Spleen (tissue), 11 donors: ENCODE results near the gene BRD4. TPM values are rescaled to one million over a fixed set of nuclear protein-coding genes. Genes with fewer than 3 reads are reported as not detected.

Experiments used
- DNase-seq: peaks from one replicate; pipeline ENCODE4 v3.0.0-alpha.2; 2020
- H3K27ac ChIP-seq, 8 donors: fragments of 200-600 bp; sonication (generic) in 7 of 8; 1 replicate in 4 of 8; 2 replicates in 4 of 8; pipeline versions ENCODE4 v1.5.0 to v1.8.0; 2016 to 2021; ENCODE audit warnings: inconsistent platforms in 4 of 8, mild to moderate bottlenecking in 4 of 8, moderate library complexity in 1 of 8
- H3K27me3 ChIP-seq, 7 donors: fragments of 200-600 bp; sonication (generic) in 6 of 7; replicated peaks in 1 of 7; 1 replicate in 4 of 7; 2 replicates in 3 of 7; pipeline versions ENCODE4 v1.5.0 to v1.8.0; 2016 to 2021; ENCODE audit warnings: inconsistent platforms in 3 of 7, mild to moderate bottlenecking in 1 of 7
- H3K36me3 ChIP-seq, 6 donors: fragments of 200-600 bp; sonication (generic) in 5 of 6; 1 replicate in 4 of 6; 2 replicates in 2 of 6; pipeline versions ENCODE4 v1.5.0 to v1.8.0; 2016 to 2021; ENCODE audit warnings: inconsistent platforms in 2 of 6
- H3K4me1 ChIP-seq, 6 donors: fragments of 200-600 bp; sonication (generic) in 5 of 6; 1 replicate in 3 of 6; 2 replicates in 3 of 6; pipeline versions ENCODE4 v1.5.0 to v1.8.0; 2016 to 2021; ENCODE audit warnings: inconsistent platforms in 3 of 6
- H3K4me3 ChIP-seq, 8 donors: fragments of 200-600 bp; sonication (generic) in 7 of 8; 1 replicate in 4 of 8; 2 replicates in 4 of 8; pipeline versions ENCODE4 v1.5.0 to v1.8.0; 2016 to 2021; ENCODE audit warnings: inconsistent platforms in 4 of 8, mild to moderate bottlenecking in 4 of 8, moderate library complexity in 2 of 8
- H3K9me3 ChIP-seq, 8 donors: fragments of 200-600 bp; sonication (generic) in 7 of 8; 1 replicate in 4 of 8; 2 replicates in 4 of 8; pipeline versions ENCODE4 v1.5.0 to v1.8.0; 2016 to 2021; ENCODE audit warnings: inconsistent platforms in 4 of 8
- CTCF ChIP-seq, 11 experiments: fragments of 200-600 bp in 7 of 11; fragments of 450-650 bp in 4 of 11; sonication (generic) in 4 of 11; IDR thresholded peaks in 8 of 11; conservative IDR thresholded peaks in 3 of 11; 1 replicate in 7 of 11; 2 replicates in 4 of 11; pipeline versions ENCODE4 v1.4.0 to v1.8.0; 2016 to 2021; ENCODE audit warnings: antibody characterized with exemption in 11 of 11, inconsistent platforms in 4 of 11, mild to moderate bottlenecking in 1 of 11
- POLR2A ChIP-seq, 3 donors: fragments of 450-650 bp; IDR thresholded peaks; one replicate each; pipeline ENCODE4 v1.5.1; 2017; ENCODE audit warnings: antibody characterized with exemption in 3 of 3, mild to moderate bottlenecking in 1 of 3
- POLR2AphosphoS5 ChIP-seq, 3 donors: sonication (generic); formaldehyde crosslinking; IDR thresholded peaks; one replicate each; pipeline ENCODE4 v1.5.1; 2017; ENCODE audit warnings: antibody characterized with exemption in 3 of 3
- WGBS, 5 donors: extraction: QIAGEN DNeasy Blood & Tissue Kit in 3 of 5; methylation state at CpG; one replicate each; pipeline versions ENCODE4 v1.1.5 to v1.1.7; 2013 to 2018; 5-methylcytosine and 5-hydroxymethylcytosine counted together
- intact Hi-C: fragments of 100-400 bp; cut with DNase I; formaldehyde crosslinking; loops from one replicate; pipeline ENCODE4 v1.15.0; 2023; ENCODE audit warnings: low total_unique reads
- polyA plus RNA-seq, 3 donors: library from polyadenylated mRNA; stranded (reverse); fragments of 200-250 nt; gene quantifications; one replicate each; pipeline ENCODE4 v1.2.1, GENCODE V29; 2013
- total RNA-seq, 7 donors: library from RNA; depleted of rRNA in 3 of 7; stranded (reverse); fragments of >200 nt in 3 of 7; fragmentation: NEBNext Ultra II Directional in 4 of 7; extraction: Animal tissue kit (Norgen Biotek cat#: 25700) in 4 of 7; gene quantifications; one replicate each; pipeline versions ENCODE4 v1.1.0 to v1.2.1, GENCODE V29; 2016 to 2021
- donor health status: healthy with polysubstance abuse.
- donor health status: DM: no; HTN: no; CAD: no; lungs with moderate emphysema.
- donor health status: DM: no; HTN: no; CAD: no.
- donor health status: Bipolar disorder and iron deficiency.
- donor health status: healthy.
- donor health status: DM: no; HTN: no; CAD: no.
- donor health status: DM: yes; HTN: yes; CAD: no.

Gene BRD4
- total and polyA plus RNA-seq, 10 donors: 10.3 to 146 (median 68.0) TPM

- Histone ChIP-seq H3K36me3 (peaks cover 4 to 100% (median 93%) of the 10 kb centered on the region in 6 donors), H3K9me3 (no peaks in the 10 kb centered on the region), H3K4me3 (no peak overlapping the region), H3K27me3 (no peaks in the 10 kb centered on the region), H3K27ac (no peak overlapping the region), H3K4me1 (peaks cover 0 to 46% (median 28%) of the 10 kb centered on the region in 6 donors)
- intact Hi-C loops: no loop called here
- TF ChIP-seq POLR2AphosphoS5 (IDR thresholded peaks at IDR 0.05): peak in 2 of 3 donors; percentile 36 to 72
- TF ChIP-seq POLR2A (IDR thresholded peaks at IDR 0.05): no peak
- no peak for TF ChIP-seq CTCF (IDR thresholded peaks at IDR 0.05 in 8 of 11, conservative IDR thresholded peaks at IDR 0.05 in 3 of 11)
- no peak for DNase-seq
- 90 to 96% (median 93%) methylated on average over 14 to 22 of the region's 22 CpGs for WGBS, 5 donors
Observed at GRCh38 chr19:15255359-15255990, 76.9 kb downstream of the BRD4 start.

DNA sequence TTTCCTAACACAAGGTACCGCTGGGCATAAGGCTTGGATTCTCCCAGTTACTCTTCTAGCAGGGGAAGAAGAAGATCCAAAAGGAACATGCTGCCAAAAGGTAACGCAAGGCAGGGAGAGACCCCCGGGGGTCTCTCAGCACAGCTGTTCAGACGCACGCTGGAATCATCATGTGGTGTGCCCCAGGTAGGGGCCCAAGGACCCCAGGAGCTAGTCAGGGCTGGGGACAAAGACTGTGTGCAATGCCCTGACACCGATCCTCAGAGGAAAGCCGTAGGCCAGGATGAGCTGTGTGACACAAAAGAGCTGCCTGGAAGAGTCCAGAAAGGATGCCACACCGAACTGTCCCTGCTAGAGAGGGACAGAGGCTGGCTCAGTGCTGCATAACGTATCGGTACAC, 77.8 kb downstream of the BRD4 start:
- intact Hi-C loops: no loop called here
- Histone ChIP-seq H3K4me1 (peaks cover 0 to 52% (median 32%) of the 10 kb centered on the region in 6 donors), H3K4me3 (no peak overlapping the region), H3K27ac (peak overlapping the region in 1 of 8 donors; percentile 12), H3K27me3 (no peaks in the 10 kb centered on the region), H3K36me3 (peaks cover 4 to 100% (median 90%) of the 10 kb centered on the region in 6 donors), H3K9me3 (no peaks in the 10 kb centered on the region)
- no peak for DNase-seq
- no peak for TF ChIP-seq POLR2A (IDR thresholded peaks at IDR 0.05)
- TF ChIP-seq POLR2AphosphoS5 (IDR thresholded peaks at IDR 0.05): no peak
- TF ChIP-seq CTCF (IDR thresholded peaks at IDR 0.05 in 8 of 11, conservative IDR thresholded peaks at IDR 0.05 in 3 of 11): no peak
- WGBS, 5 donors: 93 to 97% (median 95%) methylated on average over 9 to 10 of the region's 10 CpGs

DNA sequence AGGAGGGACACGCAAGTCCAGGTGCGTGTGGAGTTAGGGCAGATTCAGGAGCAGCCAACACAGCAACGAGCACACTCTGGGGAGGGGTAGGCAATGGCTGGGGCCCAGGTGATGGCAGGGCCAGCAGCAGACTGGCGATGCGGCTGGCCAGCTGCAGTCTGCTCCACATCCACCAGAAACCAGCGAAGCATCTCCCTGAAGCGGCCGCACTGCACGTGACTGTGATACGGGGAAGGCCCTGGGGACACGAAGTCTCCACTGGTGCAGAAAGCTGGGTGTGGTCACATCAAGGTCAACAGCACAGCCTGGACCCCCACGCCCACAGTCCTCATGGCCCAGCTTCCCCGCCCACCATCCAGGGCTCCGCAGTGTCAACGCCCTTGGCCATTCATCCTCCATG, 78.8 kb downstream of the BRD4 start:
- WGBS, 5 donors: 52 to 79% (median 68%) methylated on average over 9 to 15 of the region's 15 CpGs
- Histone ChIP-seq H3K9me3 (no peaks in the 10 kb centered on the region), H3K36me3 (peaks cover 4 to 100% (median 90%) of the 10 kb centered on the region in 6 donors), H3K27me3 (no peaks in the 10 kb centered on the region), H3K27ac (peak overlapping the region in 5 of 8 donors; percentile 68 to 82 (median 78)), H3K4me3 (no peak overlapping the region), H3K4me1 (peaks cover 0 to 62% (median 37%) of the 10 kb centered on the region in 6 donors)
- intact Hi-C loops: no loop called here
- TF ChIP-seq POLR2A (IDR thresholded peaks at IDR 0.05) (no peak), POLR2AphosphoS5 (IDR thresholded peaks at IDR 0.05) (peak; percentile 3 to 62 (median 29))
- DNase-seq: no peak

DNA sequence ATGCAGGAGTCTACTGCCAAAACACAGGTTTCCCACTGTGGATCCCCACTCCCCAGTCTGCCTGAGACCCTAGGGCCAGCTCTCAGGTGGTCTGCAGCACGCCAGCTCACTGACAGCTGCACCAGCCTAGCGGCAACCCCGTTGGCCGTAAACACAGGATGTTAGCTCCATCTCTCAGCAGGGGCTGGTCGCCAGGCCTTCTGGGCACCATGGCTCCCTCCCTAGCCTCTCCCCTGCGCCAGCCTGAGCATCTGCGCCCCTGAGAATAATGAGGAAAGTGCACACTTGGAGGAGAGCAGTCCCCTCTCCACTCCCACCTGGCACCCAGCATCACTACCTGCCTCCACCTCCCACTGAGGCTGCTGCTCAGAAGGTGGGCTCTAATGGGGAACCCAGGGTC, 79.3 kb downstream of the BRD4 start:
- Histone ChIP-seq H3K4me1 (peaks cover 0 to 67% (median 40%) of the 10 kb centered on the region in 6 donors), H3K4me3 (no peak overlapping the region), H3K27ac (peak overlapping the region in 7 of 8 donors; percentile 35 to 82 (median 76)), H3K9me3 (no peaks in the 10 kb centered on the region), H3K36me3 (peaks cover 4 to 100% (median 90%) of the 10 kb centered on the region in 6 donors), H3K27me3 (no peaks in the 10 kb centered on the region)
- DNase-seq: no peak
- TF ChIP-seq POLR2A (IDR thresholded peaks at IDR 0.05) (no peak), CTCF (IDR thresholded peaks at IDR 0.05 in 8 of 11, conservative IDR thresholded peaks at IDR 0.05 in 3 of 11) (no peak), POLR2AphosphoS5 (IDR thresholded peaks at IDR 0.05) (no peak)
- 68 to 89% (median 78%) methylated on average over 5 to 7 of the region's 7 CpGs for WGBS, 5 donors
- intact Hi-C loops: no loop called here
